Hepatocyte (in vitro differentiated cells): Measurements from ENCODE around the gene GSX2.

Source experiments
- CTCF ChIP-seq: fragments of 200-600 bp; sonication (generic); IDR thresholded peaks from 2 replicates; pipeline ENCODE4 v1.5.1; 2016; ENCODE audit warnings: antibody characterized with exemption, mild to moderate bottlenecking; ENCODE audit not compliant: poor library complexity
- EZH2 ChIP-seq: fragments of 200-600 bp; sonication (generic); IDR thresholded peaks from 2 replicates; pipeline ENCODE4 v1.6.1; 2016; ENCODE audit warnings: antibody characterized with exemption, mild to moderate bottlenecking, borderline replicate concordance
- EZH2phosphoT487 ChIP-seq: fragments of 200-600 bp; sonication (generic); IDR thresholded peaks from one replicate; pipeline ENCODE4 v1.6.1; 2018; ENCODE audit warnings: antibody characterized with exemption, mild to moderate bottlenecking, low read depth, moderate library complexity; ENCODE audit not compliant: unreplicated experiment, severe bottlenecking

DNA sequence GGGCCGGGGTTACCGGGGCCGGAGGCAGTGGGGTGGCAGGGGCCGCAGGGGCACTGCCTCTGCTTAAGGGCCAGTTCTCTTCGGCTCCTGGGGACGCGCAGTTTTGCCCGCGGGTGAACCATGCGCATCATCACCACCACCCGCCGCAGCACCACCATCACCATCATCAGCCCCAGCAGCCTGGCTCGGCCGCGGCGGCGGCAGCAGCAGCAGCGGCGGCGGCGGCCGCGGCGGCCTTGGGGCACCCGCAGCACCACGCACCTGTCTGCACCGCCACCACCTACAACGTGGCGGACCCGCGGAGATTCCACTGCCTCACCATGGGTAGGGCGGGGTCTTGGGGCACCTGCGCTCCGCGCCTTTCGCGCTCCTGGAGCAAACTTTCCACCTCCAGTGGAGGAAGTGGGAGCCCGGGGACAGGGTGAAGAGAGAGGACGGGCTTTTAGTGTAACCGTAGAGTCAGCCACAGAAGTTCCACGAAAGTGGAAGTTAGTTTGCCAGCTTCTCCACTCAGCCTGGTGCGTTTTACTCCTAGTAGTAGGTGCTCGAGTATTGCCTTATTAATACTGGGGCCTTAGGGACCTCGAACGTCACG, 729 bp downstream of the GSX2 start:
- no peak for TF ChIP-seq CTCF
- no peak for TF ChIP-seq EZH2phosphoT487
- peak; percentile 88 for TF ChIP-seq EZH2
